Calu3 (cell line): ENCODE results near the gene WFDC6. TPM values are rescaled to one million over a fixed set of nuclear protein-coding genes. Genes with fewer than 3 reads are reported as not detected.

Source experiments
- BruUV-seq: library from RNA; stranded (reverse); fragments of 400-500 nt; replicated peaks from 2 replicates; lab custom pipeline; 2021; lab: Mats Ljungman, UMichigan
- CTCF ChIA-PET: fragments of 300-600 bp; sonication (Branson Sonifier 250); formaldehyde crosslinking; loops from one replicate; lab custom pipeline; 2022; ENCODE audit warnings: antibody characterized with exemption; lab: Charles Lee
- DNase-seq: peaks from one replicate; pipeline ENCODE4 v3.0.0; 2022
- H3K27ac Mint-ChIP-seq: one replicate; pipeline ENCODE4 v1.8.0; 2022; ENCODE audit warnings: mixed read lengths; ENCODE audit not compliant: unreplicated experiment
- H3K27me3 Mint-ChIP-seq: one replicate; pipeline ENCODE4 v1.8.0; 2022; ENCODE audit warnings: mixed read lengths; ENCODE audit not compliant: unreplicated experiment
- H3K36me3 Mint-ChIP-seq: one replicate; pipeline ENCODE4 v1.8.0; 2022; ENCODE audit warnings: mild to moderate bottlenecking, moderate library complexity, mixed read lengths; ENCODE audit not compliant: insufficient read depth, unreplicated experiment
- H3K4me1 Mint-ChIP-seq: one replicate; pipeline ENCODE4 v1.8.0; 2022; ENCODE audit warnings: mild to moderate bottlenecking, low read depth, mixed read lengths; ENCODE audit not compliant: unreplicated experiment
- H3K4me3 Mint-ChIP-seq: one replicate; pipeline ENCODE4 v1.8.0; 2022; ENCODE audit warnings: mild to moderate bottlenecking, low read depth, moderate library complexity, mixed read lengths; ENCODE audit not compliant: unreplicated experiment
- H3K9me3 Mint-ChIP-seq: one replicate; pipeline ENCODE4 v1.8.0; 2022; ENCODE audit warnings: low read depth, mixed read lengths; ENCODE audit not compliant: unreplicated experiment
- intact Hi-C: fragments of 100-400 bp; cut with micrococcal nuclease; formaldehyde crosslinking; loops from one replicate; pipeline ENCODE4 v1.10.0; 2022; ENCODE audit not compliant: unreplicated experiment
- total RNA-seq: library from RNA; stranded (reverse); gene quantifications from 2 replicates; pipeline ENCODE4 v1.2.3, GENCODE V29; 2022
- TF ChIP-seq, protein P1 (sequence below): fragments of 200-600 bp; IDR thresholded peaks from one replicate; pipeline ENCODE4 v1.8.0; 2022; ENCODE audit warnings: antibody characterized with exemption; ENCODE audit not compliant: unreplicated experiment

The WFDC6 gene
- total RNA-seq, 1 experiment from 2014 or later = not detected

DNA sequence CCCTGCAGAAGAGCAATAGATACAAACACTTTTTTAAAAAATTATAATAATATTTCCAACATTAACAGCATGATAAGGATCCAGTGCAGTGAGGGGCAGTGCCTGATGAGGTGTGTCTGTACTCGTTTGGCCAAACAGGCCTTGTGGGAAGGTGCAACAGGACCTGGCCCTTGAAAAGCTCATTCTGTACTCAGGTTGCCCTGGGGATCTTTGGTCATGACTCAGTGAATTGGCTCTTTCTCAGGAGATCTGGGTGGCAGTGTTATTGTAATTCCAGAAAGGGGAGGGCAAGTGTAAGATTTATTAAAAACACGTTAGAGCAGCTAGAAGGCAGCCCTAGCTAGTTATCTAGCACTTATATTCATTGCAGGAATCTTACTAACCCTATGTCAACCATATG, 21.0 kb downstream of the WFDC6 start:
- TF ChIP-seq, protein P1, sequence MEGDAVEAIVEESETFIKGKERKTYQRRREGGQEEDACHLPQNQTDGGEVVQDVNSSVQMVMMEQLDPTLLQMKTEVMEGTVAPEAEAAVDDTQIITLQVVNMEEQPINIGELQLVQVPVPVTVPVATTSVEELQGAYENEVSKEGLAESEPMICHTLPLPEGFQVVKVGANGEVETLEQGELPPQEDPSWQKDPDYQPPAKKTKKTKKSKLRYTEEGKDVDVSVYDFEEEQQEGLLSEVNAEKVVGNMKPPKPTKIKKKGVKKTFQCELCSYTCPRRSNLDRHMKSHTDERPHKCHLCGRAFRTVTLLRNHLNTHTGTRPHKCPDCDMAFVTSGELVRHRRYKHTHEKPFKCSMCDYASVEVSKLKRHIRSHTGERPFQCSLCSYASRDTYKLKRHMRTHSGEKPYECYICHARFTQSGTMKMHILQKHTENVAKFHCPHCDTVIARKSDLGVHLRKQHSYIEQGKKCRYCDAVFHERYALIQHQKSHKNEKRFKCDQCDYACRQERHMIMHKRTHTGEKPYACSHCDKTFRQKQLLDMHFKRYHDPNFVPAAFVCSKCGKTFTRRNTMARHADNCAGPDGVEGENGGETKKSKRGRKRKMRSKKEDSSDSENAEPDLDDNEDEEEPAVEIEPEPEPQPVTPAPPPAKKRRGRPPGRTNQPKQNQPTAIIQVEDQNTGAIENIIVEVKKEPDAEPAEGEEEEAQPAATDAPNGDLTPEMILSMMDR = no peak
- peak; percentile 83 for DNase-seq
- intact Hi-C loops = no loop called here
- Mint-ChIP-seq H3K9me3 (no peaks in the 10 kb centered on the region), H3K4me1 (peaks cover 24% of the 10 kb centered on the region), H3K4me3 (no peak overlapping the region), H3K27ac (peak overlapping the region; percentile 50), H3K27me3 (peaks cover 13% of the 10 kb centered on the region), H3K36me3 (no peaks in the 10 kb centered on the region)
- BruUV-seq = no TSS peak
- CTCF ChIA-PET = interaction anchor here (0.7 to 1.7 kb wide), 11 partner anchors 9 to 252 kb away, joined by 3 to 8 read pairs (median 4); no protein-coding TSS in a partner anchor

DNA sequence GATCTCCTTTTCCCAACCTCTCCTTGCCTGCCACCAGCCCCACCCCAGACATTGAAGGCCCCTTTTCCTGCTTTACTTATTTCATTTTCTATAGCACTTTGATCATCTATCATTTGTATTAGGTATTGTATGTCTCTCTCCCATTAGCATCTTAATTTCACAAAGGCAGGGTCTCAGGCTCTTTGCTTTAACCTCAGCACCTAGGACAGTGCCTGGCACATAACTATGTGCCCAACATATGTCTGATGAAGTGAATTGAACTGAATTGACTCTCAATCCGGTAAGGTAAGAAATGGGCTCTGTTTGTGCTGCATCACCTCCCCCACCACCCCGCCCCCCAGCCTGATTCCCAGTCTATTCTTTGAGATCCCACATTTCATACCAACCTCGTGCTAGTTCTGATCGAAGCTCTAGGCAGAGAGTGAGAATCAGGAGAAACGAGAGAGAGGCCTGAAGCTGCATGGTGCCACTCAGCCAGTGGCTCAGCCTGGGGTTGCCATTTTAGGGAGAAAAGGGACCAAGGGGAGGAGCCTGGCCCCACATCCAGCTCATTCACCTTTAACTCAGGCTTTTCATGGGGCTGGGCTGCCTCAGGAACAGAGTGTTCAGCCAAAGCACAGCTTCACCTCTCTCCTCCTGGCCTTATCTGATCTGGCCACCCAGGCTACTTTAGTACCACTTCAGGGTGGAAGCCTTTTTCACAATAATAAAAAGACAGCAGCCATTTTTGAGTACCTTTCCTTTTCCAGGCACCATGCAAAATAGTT, 24.0 kb downstream of the WFDC6 start, which contains the start of gene SPINT3:
Gene SPINT3 (minus strand): TSS at position 476 of the 767 bp plus-strand sequence. CDS start 14 bp downstream, at position 462.
- no peak within 1 kb of the TSS for H3K27ac Mint-ChIP-seq
- peaks cover 2% of the 10 kb centered on the region for H3K9me3 Mint-ChIP-seq
- no TSS peak for BruUV-seq
- peaks cover 30% of the 10 kb centered on the region for H3K4me1 Mint-ChIP-seq
- TF ChIP-seq, protein P1 = no peak
- H3K4me3 Mint-ChIP-seq = no peak within 1 kb of the TSS
- no peaks in the 10 kb centered on the region for H3K27me3 Mint-ChIP-seq
- no peak for DNase-seq
- intact Hi-C loops = no loop called here
- H3K36me3 Mint-ChIP-seq = no peaks in the 10 kb centered on the region
- CTCF ChIA-PET = no interaction called here

DNA sequence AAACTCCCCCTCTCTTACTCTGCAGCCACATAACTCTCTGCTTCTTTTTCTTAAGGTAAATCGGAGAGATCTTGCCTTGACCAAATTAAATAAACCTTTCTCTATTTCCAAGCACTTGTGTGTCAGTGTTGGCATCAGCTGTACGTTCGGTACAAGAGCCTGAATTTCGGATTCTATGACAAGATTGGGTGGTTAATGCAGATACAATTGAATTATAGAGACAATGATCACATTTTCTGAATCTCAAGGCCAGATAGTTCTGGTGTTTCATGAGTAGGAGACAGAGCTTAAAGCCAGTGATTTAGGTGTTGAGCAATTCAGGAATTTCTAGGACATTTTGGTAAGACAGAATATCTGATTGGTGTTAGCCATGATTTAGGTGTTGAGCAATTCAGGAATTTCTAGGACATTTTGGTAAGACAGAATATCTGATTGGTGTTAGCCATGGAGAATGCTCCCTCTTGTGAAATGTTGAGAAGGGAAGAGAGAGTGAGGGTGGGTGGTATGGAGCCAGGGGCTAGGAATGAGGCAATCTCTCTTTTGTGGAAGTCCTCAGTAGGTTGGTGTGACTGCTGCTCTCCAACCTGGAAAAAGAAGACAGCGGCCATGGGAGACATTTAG, 28.9 kb downstream of the WFDC6 start:
- intact Hi-C loops = no loop called here

DNA sequence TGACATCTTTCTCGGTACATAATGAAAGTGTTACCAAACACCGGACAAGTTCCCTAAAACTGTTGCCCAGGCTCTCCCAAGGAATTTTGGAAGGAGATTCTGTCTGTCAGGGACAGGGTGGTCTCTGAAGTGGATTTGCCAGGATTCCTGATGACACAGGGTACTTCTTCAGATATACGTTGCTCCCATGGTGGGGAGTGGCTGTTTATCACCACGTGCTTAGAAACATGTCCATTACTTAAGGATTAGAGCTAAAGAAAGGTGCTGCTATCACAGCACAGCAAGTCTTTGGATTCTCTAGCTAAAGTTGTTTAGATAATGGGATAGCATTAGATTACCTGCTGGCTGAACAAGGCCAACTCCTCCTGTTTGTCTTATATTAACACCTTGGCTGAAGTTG, 30.2 kb downstream of the WFDC6 start:
- Mint-ChIP-seq H3K4me3 (no peak overlapping the region), H3K4me1 (peaks cover 46% of the 10 kb centered on the region), H3K27me3 (no peaks in the 10 kb centered on the region), H3K36me3 (peaks cover 4% of the 10 kb centered on the region), H3K9me3 (peaks cover 5% of the 10 kb centered on the region), H3K27ac (no peak overlapping the region)
- CTCF ChIA-PET = interaction anchor here (0.7 to 1.4 kb wide), 2 partner anchors 9 to 187 kb away, joined by 4 to 5 read pairs; no protein-coding TSS in a partner anchor
- no TSS peak for BruUV-seq
- TF ChIP-seq, protein P1 = no peak
- intact Hi-C loops = no loop called here
- DNase-seq = no peak

More for the DNA sequence above, 28.9 kb downstream of the WFDC6 start:
- H3K4me1 Mint-ChIP-seq = peaks cover 46% of the 10 kb centered on the region
- H3K4me3 Mint-ChIP-seq = no peak overlapping the region
- H3K27me3 Mint-ChIP-seq = no peaks in the 10 kb centered on the region
- peaks cover 5% of the 10 kb centered on the region for H3K9me3 Mint-ChIP-seq
- no TSS peak for BruUV-seq
- H3K36me3 Mint-ChIP-seq = peaks cover 4% of the 10 kb centered on the region
- no peak for DNase-seq
- TF ChIP-seq, protein P1 = no peak
- H3K27ac Mint-ChIP-seq = peak overlapping the region; percentile 51
- CTCF ChIA-PET = interaction anchor here (1.4 kb wide), 1 partner anchor 8 kb away, joined by 5 read pairs; no protein-coding TSS in a partner anchor
